HPDE6-E6E7 (cell line): Measurements from ENCODE around the gene ITK.
"Not testable (repeated sequence)": the region's sequence is repeated elsewhere in the genome, so short reads cannot be mapped to it uniquely, and the experiment has no call there.

Experiments
- DNase-seq: peaks from one replicate; pipeline ENCODE4 v3.0.0; 2011; ENCODE audit warnings: missing footprints; ENCODE audit errors: extremely low spot score

The ITK gene

DNA sequence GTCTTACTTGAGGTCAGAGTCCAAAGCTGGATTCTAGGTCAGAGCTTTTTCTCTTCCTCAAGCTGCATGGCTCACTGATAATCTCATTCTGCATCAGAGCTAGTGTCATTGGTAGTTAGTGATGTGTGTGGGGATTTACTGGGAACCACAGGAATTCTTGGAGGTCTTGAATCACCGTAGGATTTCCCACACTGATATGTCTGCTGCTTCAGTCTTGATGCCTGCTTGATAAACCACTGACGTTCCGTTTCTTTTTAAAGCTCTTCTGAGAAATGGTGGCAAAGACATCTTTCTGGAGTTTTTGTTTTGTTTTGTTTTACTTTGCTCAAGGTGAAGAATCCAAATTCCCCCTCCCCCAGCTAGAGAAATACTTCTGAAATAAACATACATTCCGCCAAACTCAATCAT lies 13.4 kb upstream of the ITK start:
- DNase-seq: no peak

DNA sequence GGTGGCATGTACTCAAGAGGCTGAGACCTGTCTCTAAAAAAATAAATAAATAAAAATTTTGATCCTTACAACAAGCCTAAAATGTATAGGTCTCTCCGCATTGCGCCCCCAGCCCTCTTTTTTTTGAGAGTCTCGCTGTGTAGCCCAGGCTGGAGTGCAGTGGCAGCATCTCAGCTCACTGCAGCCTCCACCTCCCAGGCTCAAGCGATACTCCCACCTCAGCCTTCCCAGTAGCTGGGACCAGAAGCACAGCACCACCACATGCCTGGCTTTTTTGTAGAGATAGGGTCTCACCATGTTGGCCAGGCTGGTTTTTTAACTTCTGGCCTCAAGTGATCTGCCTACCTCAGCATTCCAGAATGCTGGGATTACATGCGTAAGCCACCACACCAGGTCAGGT lies 12.4 kb upstream of the ITK start:
- DNase-seq: no peak

GRCh38 chr5:157172403-157172802 lies 8.2 kb upstream of the ITK start:
- no peak for DNase-seq

DNA sequence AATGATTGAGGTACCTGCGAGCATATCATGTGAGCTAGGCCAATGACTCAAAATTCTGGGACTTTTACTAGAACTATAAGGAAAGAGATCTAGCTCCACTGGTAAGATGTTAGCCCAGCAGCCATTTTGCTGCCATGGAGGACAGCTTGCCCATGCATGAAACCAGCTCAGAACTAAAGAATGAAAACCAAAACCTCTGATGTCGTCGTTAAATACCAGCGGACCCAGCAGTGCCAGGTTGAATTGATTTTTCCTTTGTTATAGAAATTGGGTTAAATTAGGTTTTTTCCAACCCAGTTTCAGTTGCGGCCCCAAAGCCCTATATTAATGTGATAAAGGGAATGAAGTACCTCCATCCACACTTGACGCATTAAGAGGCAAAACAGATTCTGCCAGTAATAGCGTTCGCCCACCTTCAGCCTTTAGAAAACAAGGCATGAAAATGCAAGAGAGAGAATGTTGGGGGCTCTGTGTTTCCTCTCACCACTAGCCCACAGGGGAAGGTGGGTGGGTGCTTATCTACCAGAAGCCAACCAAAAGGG lies 5.5 kb upstream of the ITK start:
- DNase-seq: no peak

GRCh38 chr5:157177953-157178352 lies 2.7 kb upstream of the ITK start:
- DNase-seq: no peak

- no peak for DNase-seq
These were observed 1.7 kb upstream of the ITK start for GRCh38 chr5:157178966-157179365.

- DNase-seq: no peak
These were observed 1.6 kb downstream of the ITK start for GRCh38 chr5:157182143-157182757.

GRCh38 chr5:157184117-157184670 lies 3.6 kb downstream of the ITK start:
- no peak for DNase-seq

- DNase-seq: not testable (repeated sequence)
These were observed 4.5 kb downstream of the ITK start for GRCh38 chr5:157185122-157185521.

DNA sequence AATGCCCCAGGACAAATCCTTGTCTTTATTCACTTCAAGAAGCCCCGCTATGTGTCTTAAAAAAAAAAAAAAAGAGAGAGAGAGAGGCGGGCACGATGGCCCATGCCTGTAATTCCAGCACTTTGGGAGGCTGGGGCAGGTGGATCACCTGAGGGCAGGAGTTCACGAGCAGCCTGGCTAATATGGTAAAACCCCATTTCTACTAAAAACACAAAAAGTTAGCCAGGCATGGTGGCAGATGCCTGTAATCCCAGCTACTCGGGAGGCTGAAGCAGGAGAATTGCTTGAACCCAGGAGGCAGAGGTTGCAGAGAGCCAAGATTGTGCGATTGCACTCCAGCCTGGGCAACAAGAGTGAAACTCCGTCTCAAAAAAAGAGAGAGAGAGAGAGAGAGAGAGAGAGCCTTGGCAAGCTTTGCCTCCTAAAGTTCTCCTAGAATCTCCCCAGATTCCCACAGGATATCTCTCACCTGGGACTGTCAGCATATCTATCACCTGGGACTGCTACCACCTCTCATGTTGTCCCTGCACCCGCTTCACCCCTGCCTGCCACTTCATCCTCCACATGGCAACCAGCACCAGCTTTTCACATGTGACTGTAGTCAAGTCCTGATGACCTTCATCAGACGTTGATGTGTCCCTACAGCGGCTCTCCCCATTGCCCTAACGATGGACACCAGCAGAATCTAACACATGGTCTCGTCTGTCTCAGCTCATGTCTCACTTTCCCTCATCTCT lies 5.8 kb downstream of the ITK start:
- no peak for DNase-seq

GRCh38 chr5:157187046-157187754 lies 6.6 kb downstream of the ITK start:
- no peak for DNase-seq

DNA sequence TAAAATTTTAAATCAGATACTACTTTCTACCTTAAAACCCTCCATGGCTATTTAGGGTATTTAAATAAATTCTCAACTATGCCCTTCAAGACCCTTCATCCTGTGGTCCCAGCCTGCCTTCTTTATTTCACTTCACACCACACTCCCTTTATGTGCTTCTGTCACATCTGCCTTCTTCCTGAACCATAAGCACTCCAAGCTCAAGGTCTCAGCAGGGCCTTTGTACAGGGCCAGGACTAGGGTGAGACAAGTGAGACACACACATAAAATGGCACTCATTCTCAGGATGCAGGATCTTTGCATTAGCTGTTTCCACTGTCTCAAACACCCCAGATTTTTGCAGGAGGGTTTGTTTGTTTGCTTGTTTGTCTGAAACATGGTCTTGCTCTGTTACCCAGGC lies 7.6 kb downstream of the ITK start:
- no peak for DNase-seq

GRCh38 chr5:157189223-157189622 lies 8.6 kb downstream of the ITK start:
- no peak for DNase-seq

DNA sequence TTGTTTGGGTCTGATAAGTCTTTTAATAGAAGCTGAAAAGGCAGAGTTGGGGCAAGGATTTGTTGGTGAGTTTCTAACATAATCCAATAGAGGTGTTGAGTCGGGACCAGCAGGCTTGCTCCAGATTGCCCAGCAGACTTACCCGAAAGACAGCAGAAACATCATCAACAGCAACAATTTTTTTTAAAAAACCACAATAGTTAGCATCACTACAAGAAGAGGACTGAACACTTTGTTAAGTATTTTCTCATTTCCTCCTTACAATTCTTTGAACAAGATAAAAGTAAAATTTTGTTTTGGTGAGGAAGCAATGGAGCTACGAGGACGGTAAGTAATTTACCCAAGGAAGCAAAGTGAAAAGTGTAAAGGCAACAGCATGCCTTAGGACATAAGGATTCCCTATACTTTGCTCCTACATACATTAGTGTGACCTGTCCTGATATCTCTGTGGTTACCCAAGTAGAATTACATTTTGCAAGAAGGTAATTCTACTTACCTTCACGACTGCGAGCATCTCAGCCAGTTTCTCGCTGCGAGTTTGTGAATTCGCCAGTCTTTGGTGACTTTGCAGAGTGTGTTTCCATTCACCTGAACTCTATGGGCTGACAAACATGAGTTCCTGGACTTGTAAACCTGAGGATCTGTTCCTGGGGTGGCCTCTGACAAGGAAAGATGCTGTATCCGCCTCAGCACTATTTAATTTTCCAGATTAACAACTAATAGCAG lies 13.2 kb downstream of the ITK start:
- DNase-seq: no peak

DNA sequence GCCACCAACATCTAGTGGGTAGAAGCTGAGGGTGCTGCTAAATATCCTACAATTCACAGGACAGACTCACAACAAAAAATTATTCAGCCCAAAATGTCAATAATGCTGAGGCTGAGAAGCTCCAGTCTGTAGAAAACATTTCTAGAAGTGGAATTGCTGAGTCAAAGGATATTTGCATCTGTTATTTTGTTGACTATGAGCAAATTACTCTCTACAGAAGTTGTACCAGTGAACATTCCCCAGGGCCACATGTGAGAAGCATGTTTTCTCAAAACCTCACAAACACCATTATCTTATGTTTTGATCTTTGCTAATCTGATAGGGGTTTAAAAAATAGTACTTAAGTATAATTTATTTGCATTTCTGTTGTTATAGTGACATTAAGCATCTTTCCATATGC lies 15.4 kb downstream of the ITK start:
- DNase-seq: no peak

DNA sequence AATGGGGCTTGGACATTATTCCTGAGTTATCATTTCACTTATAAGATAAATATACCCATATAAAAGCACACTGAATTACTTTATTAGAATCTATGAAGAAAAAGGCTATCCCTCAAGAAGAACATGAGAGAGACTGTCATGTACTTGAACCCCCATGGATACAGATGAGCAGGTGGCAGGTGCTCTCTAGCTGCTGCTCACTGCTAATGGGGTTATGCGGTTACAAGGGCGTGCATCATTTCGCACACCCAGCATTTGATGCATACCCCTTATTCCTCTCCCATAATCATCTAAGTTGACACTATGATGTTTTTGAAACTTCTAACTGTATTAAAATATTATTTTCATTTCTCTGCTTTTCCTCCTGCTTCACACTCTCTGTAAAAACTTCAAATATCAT lies 16.4 kb downstream of the ITK start:
- no peak for DNase-seq

- no peak for DNase-seq
These were observed 17.8 kb downstream of the ITK start for GRCh38 chr5:157198277-157198986.

GRCh38 chr5:157201857-157202256 lies 21.2 kb downstream of the ITK start:
- no peak for DNase-seq

DNA sequence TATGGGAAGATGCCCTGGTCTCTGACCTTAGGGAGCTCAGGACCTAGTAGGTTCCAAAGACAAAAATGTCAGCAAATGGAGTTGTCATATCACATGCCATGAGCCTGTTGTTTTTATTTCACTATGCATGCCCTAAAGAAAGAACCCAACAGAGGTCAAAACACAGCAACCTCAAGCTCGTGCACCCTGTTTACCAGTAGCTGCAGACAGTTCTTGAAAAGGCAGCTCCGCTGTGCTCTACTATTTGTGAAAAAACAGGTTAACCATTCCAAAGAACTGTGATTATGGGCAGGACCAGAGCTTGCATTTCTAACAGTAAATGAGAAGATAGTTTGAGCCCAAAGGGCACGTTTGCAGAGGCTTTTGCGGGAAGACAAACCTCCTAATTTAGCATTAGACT lies 22.8 kb downstream of the ITK start:
- DNase-seq: no peak

DNA sequence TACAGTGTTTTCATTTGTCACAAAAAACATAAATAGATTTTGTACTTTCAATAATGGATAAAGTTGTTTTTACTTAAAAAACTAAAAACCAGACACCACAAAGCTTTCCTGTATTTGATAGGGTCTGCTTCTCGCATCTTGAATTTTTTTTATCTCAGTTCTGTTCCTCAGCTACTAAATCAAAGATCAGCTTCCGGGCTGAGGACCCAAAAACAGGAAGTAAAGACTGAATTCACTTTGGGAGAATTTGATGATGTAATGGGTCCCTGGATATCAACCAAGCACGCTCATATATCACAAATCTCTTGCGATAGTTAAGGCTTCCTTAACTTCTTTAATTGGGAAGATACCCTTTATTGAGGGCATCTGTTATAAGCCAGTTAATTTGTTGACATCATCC lies 24.1 kb downstream of the ITK start:
- DNase-seq: no peak

DNA sequence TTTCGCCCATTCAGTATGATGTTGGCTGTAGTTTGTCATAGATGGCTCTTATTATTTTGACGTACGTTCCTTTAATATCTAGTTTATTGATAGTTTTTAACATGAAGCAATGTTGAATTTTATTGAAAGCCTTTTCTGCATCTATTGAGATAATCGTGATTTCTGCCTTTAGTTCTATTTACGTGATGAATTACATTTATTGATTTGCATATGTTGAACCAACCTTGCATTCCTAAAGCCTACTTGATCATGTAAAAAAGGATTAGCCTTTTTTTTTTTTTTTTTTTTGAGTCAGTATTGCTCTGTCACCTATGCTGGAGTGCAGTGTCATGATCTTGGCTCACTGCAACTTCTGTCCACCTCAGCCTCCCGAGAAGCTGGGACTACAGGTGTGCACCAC lies 25.1 kb downstream of the ITK start:
- no peak for DNase-seq
